Endothelial cell of coronary artery (primary cell): ENCODE measurements around the gene TRIM6. TPM values are rescaled to one million over a fixed set of nuclear protein-coding genes. Genes with fewer than 3 reads are reported as not detected.

Source experiments
- total RNA-seq: library from RNA; depleted of rRNA; stranded (reverse); fragments of >200 nt; gene quantifications from 2 replicates; pipeline ENCODE4 v1.2.3, GENCODE V29; 2014

TRIM6 gene, protein sequence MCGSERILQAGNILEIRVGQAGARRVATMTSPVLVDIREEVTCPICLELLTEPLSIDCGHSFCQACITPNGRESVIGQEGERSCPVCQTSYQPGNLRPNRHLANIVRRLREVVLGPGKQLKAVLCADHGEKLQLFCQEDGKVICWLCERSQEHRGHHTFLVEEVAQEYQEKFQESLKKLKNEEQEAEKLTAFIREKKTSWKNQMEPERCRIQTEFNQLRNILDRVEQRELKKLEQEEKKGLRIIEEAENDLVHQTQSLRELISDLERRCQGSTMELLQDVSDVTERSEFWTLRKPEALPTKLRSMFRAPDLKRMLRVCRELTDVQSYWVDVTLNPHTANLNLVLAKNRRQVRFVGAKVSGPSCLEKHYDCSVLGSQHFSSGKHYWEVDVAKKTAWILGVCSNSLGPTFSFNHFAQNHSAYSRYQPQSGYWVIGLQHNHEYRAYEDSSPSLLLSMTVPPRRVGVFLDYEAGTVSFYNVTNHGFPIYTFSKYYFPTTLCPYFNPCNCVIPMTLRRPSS
- total RNA-seq = 0.81 and 1.2 TPM in 2 replicates

GRCh38 chr11:5596607-5597201, at the start of gene TRIM6:
Gene TRIM6 (plus strand): TSS chr11:5596637. CDS start chr11:5596898, 261 bp downstream.

GRCh38 chr11:5548440-5548839, 48.0 kb upstream of the TRIM6 start, which contains the start of gene OR52H1:
Gene OR52H1 (minus strand): TSS chr11:5548540. CDS start chr11:5545505, 3,035 bp downstream.

DNA sequence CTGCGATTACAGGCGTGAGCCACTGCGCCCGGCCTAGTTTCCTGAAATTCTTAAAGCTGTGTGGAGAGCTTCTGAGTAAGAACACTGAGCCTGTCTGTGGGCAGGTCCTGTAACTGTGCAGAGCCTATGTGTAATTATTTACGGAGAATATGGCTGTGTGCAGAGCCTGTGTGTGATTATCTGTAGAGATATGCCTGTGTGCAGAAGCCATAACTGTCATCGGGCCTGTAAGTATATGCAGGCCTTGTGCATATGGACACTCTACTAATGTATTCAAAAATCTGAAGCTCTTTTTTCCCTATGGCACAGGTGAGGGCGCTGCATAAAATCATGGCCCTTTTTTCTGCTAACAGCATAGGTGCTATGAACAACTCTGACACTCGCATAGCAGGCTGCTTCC, 15.9 kb upstream of the TRIM6 start, which contains the start of gene OR52B6:
Gene OR52B6, plus strand, starts transcription at position 301 of the 400 bp plus-strand sequence. Its CDS starts 0 bp downstream, at position 301.

GRCh38 chr11:5624489-5625279, 28.2 kb downstream of the TRIM6 start, which contains the start of gene TRIM34:
Gene TRIM34 (plus strand): TSS chr11:5625001. CDS start chr11:5632332, 7,331 bp downstream.

Other genes with a start within 250 kb of the TRIM6 start
- gene OR51B6, start 245.1 kb upstream of the TRIM6 start, total RNA-seq = not detected in 2 replicates
- gene OR51M1, start 212.8 kb upstream of the TRIM6 start, total RNA-seq = not detected in 2 replicates
- not detected in 2 replicates for gene OR51Q1, start 174.5 kb upstream of the TRIM6 start, total RNA-seq
- gene OR51I1, start 155.1 kb upstream of the TRIM6 start, total RNA-seq = not detected in 2 replicates
- not detected in 2 replicates for gene OR51I2, start 147.3 kb upstream of the TRIM6 start, total RNA-seq
- not detected in 2 replicates for gene OR52D1, start 108.0 kb upstream of the TRIM6 start, total RNA-seq
- 0.09 TPM in 1 of 2 replicates, not detected in the other for gene UBQLN3, start 86.7 kb upstream of the TRIM6 start, total RNA-seq
- under 0.01 TPM in 1 of 2 replicates, not detected in the other for gene UBQLNL, start 79.9 kb upstream of the TRIM6 start, total RNA-seq
- gene OR52H1, start 48.1 kb upstream of the TRIM6 start, total RNA-seq = 0.18 and 0.19 TPM in 2 replicates
- gene OR52B6, start 15.8 kb upstream of the TRIM6 start, total RNA-seq = not detected in 2 replicates
- gene TRIM34, start 28.4 kb downstream of the TRIM6 start, total RNA-seq = 7.8 and 14.8 TPM in 2 replicates
- gene TRIM5, start 88.4 kb downstream of the TRIM6 start, total RNA-seq = 57.2 and 79.3 TPM in 2 replicates
- 107 and 112 TPM in 2 replicates for gene TRIM22, start 93.2 kb downstream of the TRIM6 start, total RNA-seq
- not detected in 2 replicates for gene OR56B1, start 139.8 kb downstream of the TRIM6 start, total RNA-seq
- not detected in 2 replicates for gene OR52N4, start 157.6 kb downstream of the TRIM6 start, total RNA-seq
- gene OR52N5, start 186.7 kb downstream of the TRIM6 start, total RNA-seq = not detected in 2 replicates
- not detected in 2 replicates for gene OR52N1, start 194.6 kb downstream of the TRIM6 start, total RNA-seq
- gene OR52N2, start 212.3 kb downstream of the TRIM6 start, total RNA-seq = not detected in 2 replicates
- gene OR52E6, start 245.3 kb downstream of the TRIM6 start, total RNA-seq = not detected in 2 replicates